ENCODE results near the gene RAB3IL1. TPM values are rescaled to one million over a fixed set of nuclear protein-coding genes. Genes with fewer than 3 reads are reported as not detected.

RAB3IL1 gene
- total RNA-seq, 1 donor, result 15.9 TPM

DNA sequence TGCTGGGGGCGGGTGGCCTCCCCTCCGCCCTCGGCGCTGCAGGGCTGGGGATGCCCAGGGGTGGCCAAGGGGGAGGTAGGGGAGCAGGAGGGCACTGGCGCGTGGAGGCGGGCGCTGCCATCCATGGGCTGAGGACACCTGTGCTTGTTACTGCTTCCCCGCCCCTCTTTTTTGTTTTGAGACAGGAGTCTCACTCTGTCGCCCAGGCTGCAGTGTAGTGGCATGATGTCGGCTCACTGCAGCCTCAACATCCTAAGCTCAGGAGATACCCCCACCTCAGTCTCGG, 25.3 kb downstream of the RAB3IL1 start:
- Histone ChIP-seq H4K20me1 (ENCODE audit: insufficient read depth, low read length) (peaks cover 7% of the 10 kb centered on the region), H3K27ac (ENCODE audit: low read depth, low read length) (no peak overlapping the region), H3K4me2 (ENCODE audit: insufficient read depth, low read length) (peak overlapping the region; percentile 66), H3K4me1 (ENCODE audit: insufficient read depth, low read length) (peaks cover 27% of the 10 kb centered on the region), H3K4me3 (ENCODE audit: insufficient read depth, low read length) (peak overlapping the region; percentile 90), H3K27me3 (ENCODE audit: insufficient read depth, low read length) (no peaks in the 10 kb centered on the region), H3K36me3 (ENCODE audit: insufficient read depth, low read length) (peaks cover 10% of the 10 kb centered on the region), H3K79me2 (ENCODE audit: insufficient read depth, low read length) (peaks cover 31% of the 10 kb centered on the region), H3K9me3 (ENCODE audit: low read depth, low read length) (no peaks in the 10 kb centered on the region), H2AFZ (ENCODE audit: low read length) (no peak overlapping the region)
- TF ChIP-seq, protein P1, sequence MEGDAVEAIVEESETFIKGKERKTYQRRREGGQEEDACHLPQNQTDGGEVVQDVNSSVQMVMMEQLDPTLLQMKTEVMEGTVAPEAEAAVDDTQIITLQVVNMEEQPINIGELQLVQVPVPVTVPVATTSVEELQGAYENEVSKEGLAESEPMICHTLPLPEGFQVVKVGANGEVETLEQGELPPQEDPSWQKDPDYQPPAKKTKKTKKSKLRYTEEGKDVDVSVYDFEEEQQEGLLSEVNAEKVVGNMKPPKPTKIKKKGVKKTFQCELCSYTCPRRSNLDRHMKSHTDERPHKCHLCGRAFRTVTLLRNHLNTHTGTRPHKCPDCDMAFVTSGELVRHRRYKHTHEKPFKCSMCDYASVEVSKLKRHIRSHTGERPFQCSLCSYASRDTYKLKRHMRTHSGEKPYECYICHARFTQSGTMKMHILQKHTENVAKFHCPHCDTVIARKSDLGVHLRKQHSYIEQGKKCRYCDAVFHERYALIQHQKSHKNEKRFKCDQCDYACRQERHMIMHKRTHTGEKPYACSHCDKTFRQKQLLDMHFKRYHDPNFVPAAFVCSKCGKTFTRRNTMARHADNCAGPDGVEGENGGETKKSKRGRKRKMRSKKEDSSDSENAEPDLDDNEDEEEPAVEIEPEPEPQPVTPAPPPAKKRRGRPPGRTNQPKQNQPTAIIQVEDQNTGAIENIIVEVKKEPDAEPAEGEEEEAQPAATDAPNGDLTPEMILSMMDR (IDR thresholded peaks at IDR 0.05; ENCODE audit: extremely low read depth, low read depth, low read length), result no peak
- no peak for DNase-seq (ENCODE audit: insufficient read length, low spot score, missing footprints)

DNA sequence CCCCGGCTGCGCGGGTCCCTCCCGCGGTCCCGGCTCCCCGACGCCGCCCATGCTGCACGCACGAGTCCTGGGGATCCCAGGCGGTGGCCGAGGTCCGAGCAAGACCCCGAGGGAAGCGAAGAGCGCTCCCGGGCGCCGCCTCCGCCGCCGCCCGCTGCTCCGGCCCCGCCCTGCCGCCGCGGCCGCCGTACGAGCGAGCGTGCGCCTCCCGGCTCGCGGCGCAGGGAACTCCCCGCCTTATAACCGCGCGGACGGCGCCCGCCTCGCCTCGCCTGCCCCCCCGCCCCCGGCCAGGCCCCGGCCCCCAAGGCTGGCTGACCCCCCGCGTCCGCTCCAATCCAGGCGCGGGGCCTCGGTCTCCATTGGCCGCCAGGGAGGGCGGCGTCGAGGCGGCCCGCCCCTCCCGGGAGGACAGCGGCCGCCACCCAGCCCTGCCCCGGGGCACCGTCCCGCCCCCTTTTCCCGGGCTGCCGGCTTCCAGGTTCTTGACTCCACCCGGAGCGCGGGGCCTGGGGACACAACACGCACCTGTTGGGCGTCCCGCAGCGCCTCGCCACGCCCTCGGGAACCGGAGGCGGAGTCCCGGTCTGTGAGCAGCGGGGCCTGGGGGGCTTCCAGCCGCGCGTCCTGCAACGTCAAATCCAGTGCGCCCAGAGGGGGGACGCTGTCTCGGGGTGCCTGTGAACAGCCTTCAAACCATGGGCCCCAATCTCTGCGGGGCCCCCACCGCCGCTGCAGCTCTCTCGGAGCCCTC, 25.9 kb downstream of the RAB3IL1 start, which contains the start of gene FADS3:
TSS of gene FADS3 (minus strand) at position 215 of the 754 bp plus-strand sequence. CDS start at position 51, 164 bp downstream.
- H3K27ac ChIP-seq (ENCODE audit: low read depth, low read length), result peak within 1 kb of the TSS; percentile 71
- no peaks in the 10 kb centered on the region for H3K9me3 ChIP-seq (ENCODE audit: low read depth, low read length)
- peak within 1 kb of the TSS; percentile 89 for H3K4me2 ChIP-seq (ENCODE audit: insufficient read depth, low read length)
- TF ChIP-seq, protein P1 (IDR thresholded peaks at IDR 0.05; ENCODE audit: extremely low read depth, low read depth, low read length), result no peak
- H3K4me3 ChIP-seq (ENCODE audit: insufficient read depth, low read length), result peak within 1 kb of the TSS; percentile 90
- peaks cover 10% of the 10 kb centered on the region for H3K36me3 ChIP-seq (ENCODE audit: insufficient read depth, low read length)
- peak; percentile 99 for DNase-seq (ENCODE audit: insufficient read length, low spot score, missing footprints)
- peaks cover 12% of the 10 kb centered on the region for H4K20me1 ChIP-seq (ENCODE audit: insufficient read depth, low read length)
- peaks cover 37% of the 10 kb centered on the region for H3K79me2 ChIP-seq (ENCODE audit: insufficient read depth, low read length)
- no peaks in the 10 kb centered on the region for H3K27me3 ChIP-seq (ENCODE audit: insufficient read depth, low read length)
- peaks cover 27% of the 10 kb centered on the region for H3K4me1 ChIP-seq (ENCODE audit: insufficient read depth, low read length)
- peak within 1 kb of the TSS; percentile 72 for H2AFZ ChIP-seq (ENCODE audit: low read length)

DNA sequence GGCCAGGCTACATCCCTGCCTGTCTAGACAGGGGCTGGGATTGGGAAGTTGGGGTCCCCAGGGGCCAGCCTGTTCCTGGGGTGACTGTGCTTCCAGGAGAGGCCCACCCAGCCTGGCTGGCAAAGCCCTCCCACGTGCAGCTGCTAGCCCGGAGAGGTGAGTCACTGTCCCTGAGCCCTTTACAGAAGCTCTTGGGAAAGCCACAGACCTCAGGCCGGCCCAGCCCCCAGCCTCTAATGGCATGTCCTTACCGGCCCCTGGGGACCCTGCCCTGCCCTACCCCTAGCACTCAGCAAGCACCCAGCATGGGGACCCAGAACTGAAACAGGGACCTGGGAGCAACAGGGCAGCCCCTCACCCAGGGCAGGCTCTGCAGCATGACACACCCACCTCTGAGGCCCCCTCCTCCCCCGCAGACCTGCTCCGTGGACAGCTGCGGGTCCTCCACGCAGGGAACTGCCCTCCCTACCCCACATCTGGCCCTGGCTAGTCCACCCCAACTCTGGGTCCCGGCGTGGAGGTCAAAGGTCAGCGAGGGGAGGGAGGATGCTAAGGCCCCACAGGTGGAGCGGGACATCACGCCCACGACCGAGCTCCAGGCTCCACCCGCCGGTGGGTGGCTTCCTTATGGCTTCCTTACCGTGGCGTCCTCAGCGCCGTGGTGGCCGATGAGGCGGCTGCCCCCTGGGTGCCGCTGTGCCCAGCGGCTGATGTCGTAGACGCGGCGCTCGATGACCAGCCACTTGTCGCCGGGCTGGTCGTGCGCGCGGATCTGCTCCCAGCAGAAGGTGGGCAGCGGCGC, 26.6 kb downstream of the RAB3IL1 start:
- peak overlapping the region; percentile 90 for H3K4me3 ChIP-seq (ENCODE audit: insufficient read depth, low read length)
- H3K36me3 ChIP-seq (ENCODE audit: insufficient read depth, low read length), result peaks cover 14% of the 10 kb centered on the region
- peaks cover 44% of the 10 kb centered on the region for H3K79me2 ChIP-seq (ENCODE audit: insufficient read depth, low read length)
- no peaks in the 10 kb centered on the region for H3K9me3 ChIP-seq (ENCODE audit: low read depth, low read length)
- no peaks in the 10 kb centered on the region for H3K27me3 ChIP-seq (ENCODE audit: insufficient read depth, low read length)
- H3K4me2 ChIP-seq (ENCODE audit: insufficient read depth, low read length), result peak overlapping the region; percentile 89
- H3K27ac ChIP-seq (ENCODE audit: low read depth, low read length), result peak overlapping the region; percentile 71
- TF ChIP-seq, protein P1 (IDR thresholded peaks at IDR 0.05; ENCODE audit: extremely low read depth, low read depth, low read length), result no peak
- peaks cover 18% of the 10 kb centered on the region for H4K20me1 ChIP-seq (ENCODE audit: insufficient read depth, low read length)
- H3K4me1 ChIP-seq (ENCODE audit: insufficient read depth, low read length), result peaks cover 27% of the 10 kb centered on the region
- peak; percentile 98 for DNase-seq (ENCODE audit: insufficient read length, low spot score, missing footprints)
- H2AFZ ChIP-seq (ENCODE audit: low read length), result peak overlapping the region; percentile 72

DNA sequence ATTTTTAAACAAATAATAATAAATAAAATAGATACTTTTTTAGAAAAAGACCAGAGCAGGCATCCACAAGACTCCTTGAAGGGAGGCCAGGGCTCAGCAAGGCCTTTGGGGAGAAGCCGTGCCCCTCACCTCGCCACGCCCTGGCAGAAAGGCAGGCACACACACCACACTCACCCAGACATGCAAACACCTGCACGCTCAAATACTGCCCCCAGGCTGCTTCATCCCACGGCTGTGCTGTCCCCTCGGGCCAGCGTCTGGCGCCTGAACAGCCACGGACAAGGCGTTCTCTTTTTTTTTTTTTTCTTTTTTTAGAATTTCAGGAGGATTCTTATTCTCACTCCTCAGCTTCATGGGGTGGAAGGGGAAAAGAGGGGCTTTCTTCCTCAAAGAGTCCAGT, 27.5 kb downstream of the RAB3IL1 start:
- TF ChIP-seq, protein P1 (IDR thresholded peaks at IDR 0.05; ENCODE audit: extremely low read depth, low read depth, low read length), result no peak
- Histone ChIP-seq H3K9me3 (ENCODE audit: low read depth, low read length) (no peaks in the 10 kb centered on the region), H3K4me3 (ENCODE audit: insufficient read depth, low read length) (peak overlapping the region; percentile 90), H4K20me1 (ENCODE audit: insufficient read depth, low read length) (peaks cover 27% of the 10 kb centered on the region), H3K36me3 (ENCODE audit: insufficient read depth, low read length) (peaks cover 19% of the 10 kb centered on the region), H3K79me2 (ENCODE audit: insufficient read depth, low read length) (peaks cover 53% of the 10 kb centered on the region), H3K4me2 (ENCODE audit: insufficient read depth, low read length) (peak overlapping the region; percentile 89), H2AFZ (ENCODE audit: low read length) (no peak overlapping the region), H3K27me3 (ENCODE audit: insufficient read depth, low read length) (no peaks in the 10 kb centered on the region), H3K27ac (ENCODE audit: low read depth, low read length) (peak overlapping the region; percentile 71), H3K4me1 (ENCODE audit: insufficient read depth, low read length) (peaks cover 27% of the 10 kb centered on the region)
- DNase-seq (ENCODE audit: insufficient read length, low spot score, missing footprints), result no peak
